ENCODE results near the gene ALKAL2. TPM values are rescaled to one million over a fixed set of nuclear protein-coding genes. Genes with fewer than 3 reads are reported as not detected.

The ALKAL2 gene
- total and polyA plus RNA-seq, 9 of the 15 experiments (the other 6 are each of a cell fraction or from before 2014, with no cell fraction given), result not detected

DNA sequence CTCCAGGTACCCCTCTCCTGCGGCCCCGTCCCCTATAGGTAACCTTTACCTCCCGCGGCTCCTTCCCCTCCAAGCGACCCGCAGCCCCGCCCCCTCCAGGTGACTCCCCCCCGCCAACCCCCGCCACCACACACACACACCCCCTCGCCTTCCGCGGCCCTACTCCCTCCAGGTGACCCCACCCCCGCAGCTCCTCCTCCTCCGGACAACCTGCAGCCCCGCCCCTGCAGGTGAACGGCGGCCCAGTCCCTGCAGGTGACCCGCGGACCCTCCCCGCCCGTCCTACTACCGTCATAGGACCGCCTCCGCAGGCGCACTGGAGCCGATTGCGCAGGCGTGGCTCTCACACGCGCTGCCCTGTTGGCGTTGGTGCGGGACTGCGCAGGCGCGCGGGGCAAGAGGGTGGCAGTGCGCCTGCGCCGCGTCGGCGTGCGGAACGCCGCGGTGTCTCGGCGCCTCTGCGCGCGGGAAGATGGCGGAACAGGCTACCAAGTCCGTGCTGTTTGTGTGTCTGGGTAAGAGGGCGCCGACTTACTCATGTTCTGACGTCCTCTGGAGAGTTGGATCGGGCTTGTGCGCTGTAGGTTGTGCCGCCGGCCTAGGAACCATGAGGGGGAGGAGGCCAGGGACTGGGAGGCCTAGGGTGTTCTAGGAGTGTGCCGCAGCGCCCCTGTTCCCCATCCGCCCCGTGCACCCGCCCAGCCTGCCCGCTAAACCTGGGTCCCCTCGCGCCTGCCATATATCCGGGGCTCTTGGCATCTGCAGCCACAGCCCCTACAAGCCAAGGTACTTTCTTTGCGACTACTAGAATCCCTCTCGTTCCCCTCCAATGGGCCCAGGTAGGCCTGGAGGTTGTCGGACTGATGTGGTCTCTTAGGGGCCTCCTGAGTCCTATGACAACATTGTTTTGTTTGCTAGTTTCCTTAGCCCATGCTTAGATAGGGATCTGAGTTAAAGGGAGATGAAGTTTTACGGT, 23.1 kb downstream of the ALKAL2 start, which contains the start of gene ACP1 (continued):
- TF ChIP-seq, protein P1, sequence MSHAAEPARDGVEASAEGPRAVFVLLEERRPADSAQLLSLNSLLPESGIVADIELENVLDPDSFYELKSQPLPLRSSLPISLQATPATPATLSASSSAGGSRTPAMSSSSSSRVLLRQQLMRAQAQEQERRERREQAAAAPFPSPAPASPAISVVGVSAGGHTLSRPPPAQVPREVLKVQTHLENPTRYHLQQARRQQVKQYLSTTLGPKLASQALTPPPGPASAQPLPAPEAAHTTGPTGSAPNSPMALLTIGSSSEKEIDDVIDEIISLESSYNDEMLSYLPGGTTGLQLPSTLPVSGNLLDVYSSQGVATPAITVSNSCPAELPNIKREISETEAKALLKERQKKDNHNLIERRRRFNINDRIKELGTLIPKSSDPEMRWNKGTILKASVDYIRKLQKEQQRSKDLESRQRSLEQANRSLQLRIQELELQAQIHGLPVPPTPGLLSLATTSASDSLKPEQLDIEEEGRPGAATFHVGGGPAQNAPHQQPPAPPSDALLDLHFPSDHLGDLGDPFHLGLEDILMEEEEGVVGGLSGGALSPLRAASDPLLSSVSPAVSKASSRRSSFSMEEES (CRISPR knock-in tag; IDR thresholded peaks at IDR 0.05), result no peak
- TF ChIP-seq, protein P2, sequence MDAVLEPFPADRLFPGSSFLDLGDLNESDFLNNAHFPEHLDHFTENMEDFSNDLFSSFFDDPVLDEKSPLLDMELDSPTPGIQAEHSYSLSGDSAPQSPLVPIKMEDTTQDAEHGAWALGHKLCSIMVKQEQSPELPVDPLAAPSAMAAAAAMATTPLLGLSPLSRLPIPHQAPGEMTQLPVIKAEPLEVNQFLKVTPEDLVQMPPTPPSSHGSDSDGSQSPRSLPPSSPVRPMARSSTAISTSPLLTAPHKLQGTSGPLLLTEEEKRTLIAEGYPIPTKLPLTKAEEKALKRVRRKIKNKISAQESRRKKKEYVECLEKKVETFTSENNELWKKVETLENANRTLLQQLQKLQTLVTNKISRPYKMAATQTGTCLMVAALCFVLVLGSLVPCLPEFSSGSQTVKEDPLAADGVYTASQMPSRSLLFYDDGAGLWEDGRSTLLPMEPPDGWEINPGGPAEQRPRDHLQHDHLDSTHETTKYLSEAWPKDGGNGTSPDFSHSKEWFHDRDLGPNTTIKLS (IDR thresholded peaks at IDR 0.05; ENCODE audit: borderline replicate concordance, low read depth), result peak; percentile 90
- peak; percentile 22; the same call in 1 of the 2 replicates for TF ChIP-seq ERF (CRISPR knock-in tag; IDR thresholded peaks at IDR 0.05)
- TF ChIP-seq, protein P3, sequence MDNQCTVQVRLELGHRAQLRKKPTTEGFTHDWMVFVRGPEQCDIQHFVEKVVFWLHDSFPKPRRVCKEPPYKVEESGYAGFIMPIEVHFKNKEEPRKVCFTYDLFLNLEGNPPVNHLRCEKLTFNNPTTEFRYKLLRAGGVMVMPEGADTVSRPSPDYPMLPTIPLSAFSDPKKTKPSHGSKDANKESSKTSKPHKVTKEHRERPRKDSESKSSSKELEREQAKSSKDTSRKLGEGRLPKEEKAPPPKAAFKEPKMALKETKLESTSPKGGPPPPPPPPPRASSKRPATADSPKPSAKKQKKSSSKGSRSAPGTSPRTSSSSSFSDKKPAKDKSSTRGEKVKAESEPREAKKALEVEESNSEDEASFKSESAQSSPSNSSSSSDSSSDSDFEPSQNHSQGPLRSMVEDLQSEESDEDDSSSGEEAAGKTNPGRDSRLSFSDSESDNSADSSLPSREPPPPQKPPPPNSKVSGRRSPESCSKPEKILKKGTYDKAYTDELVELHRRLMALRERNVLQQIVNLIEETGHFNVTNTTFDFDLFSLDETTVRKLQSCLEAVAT (IDR thresholded peaks at IDR 0.05), result 0 out of 4 replicates have a peak, but pooled peaks of 1 of the 2 experiments have one; percentile 34
- no peak for TF ChIP-seq ZNF583 (CRISPR knock-in tag; IDR thresholded peaks at IDR 0.05)
- TF ChIP-seq MEIS2 (IDR thresholded peaks at IDR 0.05; ENCODE audit: partially characterized antibody), result peak; percentile 98
- TF ChIP-seq NFIC (IDR thresholded peaks at IDR 0.05), result peak; percentile 49
- peak in 1 of 2 experiments; percentile 87; a peak in 2 of 4 replicates for TF ChIP-seq HDAC1 (IDR thresholded peaks at IDR 0.05)
- TF ChIP-seq POLR2H (tag; IDR thresholded peaks at IDR 0.05; ENCODE audit: low read depth), result peak; percentile 50; the same call in 1 of the 2 replicates
- TF ChIP-seq YY1 (IDR thresholded peaks at IDR 0.05; ENCODE audit: borderline replicate concordance in 1 of 3, control insufficient read depth in 1 of 3, extremely low read depth in 1 of 3, insufficient read depth in 3 of 3, insufficient read length in 1 of 3, insufficient replicate concordance in 2 of 3, low read depth in 1 of 3, low read length in 2 of 3), result peak; percentile 70 to 95 (median 90)
- TF ChIP-seq, protein P4, sequence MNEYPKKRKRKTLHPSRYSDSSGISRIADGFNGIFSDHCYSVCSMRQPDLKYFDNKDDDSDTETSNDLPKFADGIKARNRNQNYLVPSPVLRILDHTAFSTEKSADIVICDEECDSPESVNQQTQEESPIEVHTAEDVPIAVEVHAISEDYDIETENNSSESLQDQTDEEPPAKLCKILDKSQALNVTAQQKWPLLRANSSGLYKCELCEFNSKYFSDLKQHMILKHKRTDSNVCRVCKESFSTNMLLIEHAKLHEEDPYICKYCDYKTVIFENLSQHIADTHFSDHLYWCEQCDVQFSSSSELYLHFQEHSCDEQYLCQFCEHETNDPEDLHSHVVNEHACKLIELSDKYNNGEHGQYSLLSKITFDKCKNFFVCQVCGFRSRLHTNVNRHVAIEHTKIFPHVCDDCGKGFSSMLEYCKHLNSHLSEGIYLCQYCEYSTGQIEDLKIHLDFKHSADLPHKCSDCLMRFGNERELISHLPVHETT (CRISPR knock-in tag; conservative IDR thresholded peaks at IDR 0.05 in 1 of 2, IDR thresholded peaks at IDR 0.05 in 1 of 2), result no peak
